GM18873 (cell line): ENCODE measurements around the gene GATA2.

Experiments used
- ATAC-seq: cut with Tn5 transposase; IDR thresholded peaks from one replicate; pipeline ENCODE4 v1.9.1; 2021; ENCODE audit warnings: mild to moderate bottlenecking, moderate library complexity, moderate number of reproducible peaks; ENCODE audit not compliant: unreplicated experiment, low FRiP score

GATA2 gene

DNA sequence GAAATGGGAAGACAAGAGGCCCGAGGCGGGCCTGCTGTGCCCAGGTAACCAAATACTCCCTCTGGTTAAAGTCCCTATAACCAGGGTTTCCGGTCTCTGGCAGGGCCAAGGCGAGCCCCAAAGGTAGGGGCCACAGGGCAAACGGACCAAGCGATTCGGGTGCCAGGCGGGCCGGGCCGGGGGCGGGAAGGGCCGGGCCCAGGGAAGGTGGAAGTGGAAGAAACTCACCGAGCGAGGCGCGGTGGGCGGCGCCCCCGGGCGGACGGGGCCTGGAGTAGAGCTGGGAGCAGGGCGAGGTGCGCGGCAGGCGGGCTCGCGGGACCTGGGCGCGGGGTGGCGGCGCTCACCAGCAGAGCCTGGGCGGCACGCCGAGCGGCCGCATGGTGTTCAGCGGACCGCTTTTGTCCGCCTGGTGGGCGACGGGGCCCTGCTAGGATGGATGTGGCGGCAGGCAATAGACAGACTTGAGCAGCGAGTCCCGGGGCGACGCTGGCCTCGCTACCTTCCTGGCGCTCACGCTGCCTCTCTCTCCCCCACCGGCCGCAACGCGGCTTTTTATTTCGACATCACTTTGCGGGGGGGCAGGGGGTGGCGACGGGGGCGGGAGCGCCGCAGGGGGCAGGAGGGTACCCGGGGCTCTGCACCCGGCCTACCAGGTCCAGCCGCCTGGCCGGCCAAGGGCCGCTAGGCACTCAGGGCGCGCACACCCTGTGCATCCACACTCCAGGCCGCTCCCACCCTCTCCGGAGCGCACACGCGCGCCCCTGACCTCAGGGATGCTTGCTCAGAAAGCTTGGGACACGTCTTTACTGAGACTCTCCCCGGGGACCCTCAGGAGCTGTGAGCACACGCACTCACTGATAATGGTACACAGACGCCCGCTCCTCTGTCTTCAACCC, at the start of gene GATA2:
GATA2 (minus strand) TSS at position 531 of the 899 bp plus-strand sequence. CDS start 6,170 bp downstream, outside the sequence.
- no peak for ATAC-seq

DNA sequence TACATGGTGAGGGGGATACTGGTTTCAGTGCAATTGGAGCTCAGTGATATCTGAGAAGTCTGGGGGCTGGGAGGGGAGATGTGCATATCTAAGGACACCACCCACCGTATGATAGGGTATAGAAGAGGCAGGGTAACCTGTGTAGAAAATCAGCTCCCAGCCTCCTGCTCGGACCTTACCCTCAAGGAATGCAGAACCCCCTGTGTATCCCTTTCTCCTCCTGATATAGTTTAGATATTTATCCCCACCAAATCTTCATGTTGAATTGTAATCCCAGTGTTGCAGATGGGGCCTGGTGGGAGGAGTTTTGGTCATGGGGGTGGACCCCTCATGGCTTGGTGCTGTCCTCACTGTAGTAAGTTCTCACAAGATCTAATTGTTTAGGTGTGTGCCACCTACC, 48.2 kb upstream of the GATA2 start:
- ATAC-seq: no peak

DNA sequence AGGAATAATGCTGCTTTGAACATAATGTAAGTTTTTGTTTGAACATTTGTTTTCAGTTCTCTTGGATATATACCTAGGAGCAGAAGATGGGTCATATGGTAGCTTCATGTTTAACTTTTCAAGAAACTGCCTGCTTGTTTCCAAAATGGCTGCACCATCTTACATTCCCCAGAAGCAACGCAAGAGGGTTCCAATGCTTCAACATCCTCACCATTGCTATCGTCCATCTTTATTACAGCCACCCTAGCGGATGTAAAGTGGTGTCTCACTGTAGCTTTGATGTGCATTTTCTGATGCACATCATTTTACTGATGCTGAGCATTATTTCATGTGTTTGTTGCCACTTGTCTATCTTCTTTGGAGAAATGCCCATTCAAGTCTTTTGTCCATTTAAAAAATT, 46.4 kb upstream of the GATA2 start:
- no peak for ATAC-seq

GRCh38 chr3:128537091-128537703, 44.2 kb upstream of the GATA2 start:
- no peak for ATAC-seq

- ATAC-seq: no peak
Observed at GRCh38 chr3:128532012-128532983, 39.3 kb upstream of the GATA2 start.

- no peak for ATAC-seq
Observed at GRCh38 chr3:128524374-128525299, 31.6 kb upstream of the GATA2 start.

GRCh38 chr3:128523591-128523990, 30.6 kb upstream of the GATA2 start:
- no peak for ATAC-seq

- ATAC-seq: no peak
Observed at GRCh38 chr3:128521715-128522114, 28.7 kb upstream of the GATA2 start.

DNA sequence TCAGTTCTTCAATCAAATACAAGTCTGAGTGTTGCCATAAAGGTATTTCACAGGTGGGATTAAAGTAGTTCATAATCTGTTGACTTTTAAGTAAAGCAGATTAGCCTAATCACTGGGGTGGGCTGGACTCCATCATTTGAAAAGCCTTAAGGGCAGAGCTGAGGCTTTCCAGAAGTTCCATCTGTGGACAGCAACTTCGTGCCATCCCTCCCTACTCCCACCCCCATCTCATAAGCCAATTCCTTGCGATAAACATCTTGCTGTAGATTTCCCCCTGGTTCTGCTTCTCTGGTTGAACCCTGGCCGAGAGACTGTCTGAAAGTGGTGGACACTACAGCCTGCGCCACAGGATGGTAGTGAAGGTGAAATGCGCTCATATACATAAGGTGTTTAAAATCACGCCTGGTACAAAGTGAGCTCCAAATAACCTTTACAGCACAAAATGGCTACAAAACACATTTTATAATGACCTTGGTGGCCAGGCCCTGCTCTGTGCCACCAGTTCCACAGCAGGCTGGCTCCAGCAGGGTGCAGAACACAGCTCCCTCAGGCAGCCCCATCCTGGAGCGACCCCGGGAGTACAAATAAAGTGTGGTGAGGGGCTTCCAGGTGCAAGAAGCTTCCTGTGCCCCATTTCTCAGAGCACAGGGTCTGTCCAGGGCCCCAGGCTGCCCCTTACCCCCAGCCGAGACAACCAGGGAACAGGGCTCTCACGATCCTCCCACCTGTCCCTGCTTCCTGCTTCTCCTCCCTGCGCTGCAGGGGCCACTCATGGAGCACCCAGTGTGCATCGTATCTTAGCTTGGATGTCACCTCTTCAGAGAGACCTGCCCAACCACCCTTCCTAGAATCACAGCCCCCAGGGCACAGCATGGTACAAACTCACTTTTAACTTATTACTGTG, 25.8 kb upstream of the GATA2 start:
- no peak for ATAC-seq

DNA sequence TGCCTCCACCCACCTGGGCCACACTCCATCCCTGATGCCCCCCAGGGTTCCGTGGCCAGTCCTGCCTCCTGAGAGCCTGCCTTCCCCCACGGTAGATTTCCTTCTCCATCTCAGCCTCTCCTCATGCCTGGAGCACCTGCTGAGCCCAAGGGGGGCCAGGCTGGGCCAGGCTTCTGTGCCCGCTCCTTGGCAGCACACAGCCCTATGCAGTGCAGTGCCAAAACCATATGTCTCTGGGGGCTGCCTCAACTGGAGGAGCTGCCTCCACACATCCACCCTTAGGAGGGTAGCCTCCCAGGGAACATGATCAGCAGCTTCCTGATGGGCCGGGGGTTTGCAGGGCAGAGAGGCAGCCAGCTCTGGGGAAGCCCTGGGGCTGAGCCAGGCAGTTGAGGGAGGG, 24.6 kb upstream of the GATA2 start:
- ATAC-seq: no peak

DNA sequence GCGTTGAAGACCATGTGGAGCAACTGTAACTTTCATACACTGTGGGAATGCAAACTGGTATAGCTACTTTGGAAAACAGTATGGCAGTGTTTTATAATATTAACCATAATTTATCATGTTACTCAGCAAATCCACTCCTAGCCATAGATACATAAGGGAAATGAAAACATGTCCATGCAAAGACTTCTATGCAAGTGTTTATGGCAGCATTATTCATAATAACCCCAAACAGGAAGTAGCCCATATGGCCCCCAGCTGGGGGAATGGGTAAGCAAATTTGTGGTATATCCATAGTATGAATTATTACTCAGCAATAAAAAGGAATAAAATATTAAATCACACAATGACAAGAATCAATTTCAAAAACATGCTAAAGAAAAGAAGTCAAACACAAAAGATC, 23.0 kb upstream of the GATA2 start:
- ATAC-seq: no peak

- no peak for ATAC-seq
Observed at GRCh38 chr3:128508852-128509251, 15.9 kb upstream of the GATA2 start.

DNA sequence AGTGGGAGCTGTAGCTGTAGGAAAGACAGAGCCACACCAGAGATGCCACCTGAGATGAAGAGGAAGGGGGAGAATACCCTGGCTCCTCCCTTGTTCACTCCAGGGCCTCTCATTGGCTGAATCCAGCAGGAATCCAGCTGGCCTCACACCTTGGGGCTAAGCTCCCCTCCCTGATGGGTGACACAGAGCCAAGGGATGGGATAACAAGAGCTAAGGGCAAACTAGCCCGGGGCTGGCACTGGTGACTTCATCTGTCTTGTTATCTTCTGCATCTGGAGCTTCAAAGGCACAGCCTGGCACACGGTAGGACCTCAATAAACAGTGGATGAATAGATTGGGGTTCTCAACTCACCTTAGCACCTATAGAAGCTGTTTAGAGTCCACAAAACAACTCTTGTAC, 13.8 kb upstream of the GATA2 start:
- ATAC-seq: no peak

GRCh38 chr3:128505771-128506170, 12.8 kb upstream of the GATA2 start:
- ATAC-seq: no peak

DNA sequence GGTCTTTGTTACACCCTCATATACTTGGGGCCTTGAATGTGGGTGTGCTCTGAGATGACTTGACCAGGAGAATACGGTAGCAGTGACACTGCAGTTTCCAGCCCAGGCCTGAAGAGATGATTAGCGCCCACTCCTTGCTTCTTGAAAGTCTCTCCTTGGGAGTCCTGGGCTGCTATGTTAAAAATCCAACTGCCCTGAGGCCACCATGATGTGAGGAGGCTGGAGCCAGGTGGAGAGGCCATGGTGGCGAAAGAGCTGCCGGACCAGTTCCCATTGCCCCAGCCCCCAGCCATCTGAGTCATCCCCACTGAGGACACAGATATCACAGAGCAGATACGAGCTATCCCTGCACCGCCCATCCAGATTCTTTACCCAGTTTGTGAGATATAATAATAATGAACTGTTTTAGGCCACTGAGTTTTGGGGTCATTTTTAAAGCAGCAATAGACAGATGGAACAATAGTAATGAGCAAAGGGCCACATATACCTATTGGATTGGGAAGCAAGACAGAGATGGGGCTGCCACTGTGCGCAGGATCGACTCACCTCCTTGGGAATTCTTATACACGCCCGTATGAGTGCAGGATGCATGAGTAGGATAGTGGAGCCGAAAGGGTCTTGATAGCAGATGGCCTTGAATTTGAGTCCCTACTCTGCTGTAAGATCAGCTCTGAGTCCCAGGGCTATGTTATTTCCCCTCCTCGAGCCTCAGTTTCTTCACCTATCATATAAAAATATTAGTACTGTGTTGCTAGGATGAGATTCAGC, 12.1 kb upstream of the GATA2 start:
- ATAC-seq: no peak

GRCh38 chr3:128504533-128504915, 11.5 kb upstream of the GATA2 start:
- no peak for ATAC-seq

DNA sequence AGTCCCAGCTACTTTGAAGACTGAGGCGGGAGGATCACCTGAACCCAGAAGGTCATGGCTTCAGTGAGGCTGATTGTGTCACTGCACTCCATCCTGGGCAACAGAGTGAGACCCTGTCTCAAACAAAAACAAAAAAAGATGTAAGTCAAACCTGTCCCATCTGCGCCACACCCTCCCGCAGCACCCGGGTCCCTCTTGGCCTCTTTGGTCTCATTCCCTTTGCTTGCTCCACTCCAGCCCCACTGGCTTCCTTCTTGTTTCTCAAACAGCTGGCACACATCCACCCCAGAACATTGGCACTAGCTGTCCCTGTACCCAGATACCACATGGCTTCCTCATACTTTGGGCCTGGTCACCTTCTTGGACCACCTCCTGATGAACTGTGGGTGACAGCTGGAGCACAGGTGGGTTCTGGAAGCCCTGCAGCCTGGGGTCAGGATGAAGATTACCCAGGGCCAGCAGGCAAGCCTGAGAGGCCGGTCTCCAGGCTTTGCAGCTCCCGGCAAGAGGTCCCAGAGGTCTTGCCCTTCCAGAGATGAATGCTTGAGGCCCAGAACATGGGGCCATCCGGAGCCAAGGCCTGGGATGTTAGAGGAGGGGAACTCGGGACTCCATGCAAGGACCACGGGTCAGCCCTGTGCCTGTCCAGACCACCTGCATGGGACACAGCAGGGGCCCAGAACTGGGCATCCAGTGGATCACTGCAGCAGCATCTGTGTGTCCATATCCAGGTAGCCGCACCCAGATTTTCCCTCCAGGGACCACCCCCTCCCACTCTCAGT, 10.9 kb upstream of the GATA2 start:
- ATAC-seq: no peak
